HepG2 (cell line): ENCODE data around the gene EIF4A3. TPM values are rescaled to one million over a fixed set of nuclear protein-coding genes. Genes with fewer than 3 reads are reported as not detected.

Experiments used
- ATAC-seq: fragments of 200-7000 bp; cut with Tn5 transposase; 3 replicates; pipeline ENCODE4 v1.9.1; 2020; ENCODE audit warnings: mild to moderate bottlenecking, moderate library complexity
- BruUV-seq: library from RNA; stranded (reverse); fragments of 400-500 nt; replicated peaks from 2 replicates; lab custom pipeline; 2021; lab: Mats Ljungman, UMichigan
- CTCF ChIA-PET: fragments of 300-600 bp; formaldehyde crosslinking; extraction: SDS; loops from one replicate; lab custom pipeline; 2021; ENCODE audit warnings: low total read pairs, inconsistent platforms, low intra/inter-chr PET ratio; lab: Yijun Ruan, JAX
- POLR2A ChIA-PET: fragments of 350-600 bp; sonication (Branson Sonifier 250); formaldehyde crosslinking; loops from one replicate; lab custom pipeline; 2020; ENCODE audit warnings: antibody characterized with exemption, inconsistent platforms; lab: Yijun Ruan, JAX
- DNase-seq: peaks from one replicate; pipeline ENCODE4 v3.0.0-alpha.2; 2015; ENCODE audit warnings: low spot score
- FAIRE-seq: peaks from 3 replicates; lab custom pipeline; 2011; peaks lifted over from hg19 to GRCh38; lab: Jason Lieb, UNC
- H2AFZ ChIP-seq: one replicate; pipeline ENCODE4 v1.6.1; 2011; ENCODE audit warnings: low read length, inconsistent platforms
- H3K27ac ChIP-seq: fragments of 300-600 bp; 3 replicates; pipeline ENCODE4 v1.8.0; 2011; ENCODE audit warnings: mixed run types, mild to moderate bottlenecking, mixed read lengths, low read length, inconsistent platforms; ENCODE audit not compliant: insufficient read depth; ENCODE audit errors: extremely low read length
- H3K27me3 ChIP-seq, 2 experiments: fragments of 200-600 bp in 1 of 2; 2 replicates in 1 of 2; 3 replicates in 1 of 2; pipeline versions ENCODE4 v1.6.0 to v1.8.0; 2011; ENCODE audit warnings: low read length in 2 of 2, mild to moderate bottlenecking in 2 of 2, moderate library complexity in 2 of 2, inconsistent platforms in 1 of 2; ENCODE audit not compliant: insufficient read depth in 2 of 2, control insufficient read depth in 1 of 2
- H3K36me3 ChIP-seq, 2 experiments: fragments of 200-600 bp in 1 of 2; replicated peaks in 1 of 2; 2 replicates in 1 of 2; 3 replicates in 1 of 2; pipeline versions ENCODE4 v1.5.1 to v1.8.0; 2011; ENCODE audit warnings: low read length in 2 of 2, inconsistent platforms in 1 of 2; ENCODE audit not compliant: insufficient read depth in 2 of 2, control insufficient read depth in 1 of 2
- H3K4me1 ChIP-seq: 2 replicates; pipeline ENCODE4 v1.5.1; 2012; ENCODE audit warnings: low read length, inconsistent platforms; ENCODE audit not compliant: insufficient read depth
- H3K4me2 ChIP-seq: 2 replicates; pipeline ENCODE4 v1.6.0; 2011; ENCODE audit warnings: low read depth, low read length, inconsistent platforms
- H3K4me3 ChIP-seq, 3 experiments: fragments of 200-600 bp in 1 of 3; sonication (generic), shearing (Covaris generic) in 1 of 3; replicated peaks in 1 of 3; 2 replicates each; pipeline ENCODE4 v1.5.1; 2011 to 2016; ENCODE audit warnings: low read length in 3 of 3, inconsistent platforms in 2 of 3, low read depth in 2 of 3, mild to moderate bottlenecking in 2 of 3, control low read depth in 1 of 3, mixed read lengths in 1 of 3; ENCODE audit not compliant: insufficient read depth in 1 of 3
- H3K79me2 ChIP-seq: one replicate; pipeline ENCODE4 v1.6.1; 2011; ENCODE audit warnings: low read length, inconsistent platforms; ENCODE audit not compliant: insufficient read depth
- H3K9ac ChIP-seq: 2 replicates; pipeline ENCODE4 v1.6.0; 2011; ENCODE audit warnings: mild to moderate bottlenecking, low read depth, low read length, inconsistent platforms; ENCODE audit not compliant: insufficient read depth
- H3K9me3 ChIP-seq: 2 replicates; pipeline ENCODE4 v1.5.1; 2012; ENCODE audit warnings: mild to moderate bottlenecking, low read length
- H4K20me1 ChIP-seq: 2 replicates; pipeline ENCODE4 v1.6.0; 2011; ENCODE audit warnings: inconsistent platforms, mild to moderate bottlenecking, low read length, moderate library complexity; ENCODE audit not compliant: insufficient read depth
- ARHGAP35 ChIP-seq: sonication (generic); formaldehyde crosslinking; IDR thresholded peaks from 2 replicates; pipeline ENCODE4 v1.9.0; 2022; ENCODE audit warnings: mild to moderate bottlenecking, inconsistent platforms, moderate library complexity, missing genetic modification reagents, borderline replicate concordance
- IKZF4 ChIP-seq: sonication (generic); formaldehyde crosslinking; IDR thresholded peaks from 2 replicates; pipeline ENCODE4 v1.5.1; 2020; ENCODE audit warnings: borderline replicate concordance, mild to moderate bottlenecking, low read depth, missing genetic modification reagents; ENCODE audit errors: not compliant biosample characterization
- PLRG1 ChIP-seq: fragments of 450-650 bp; conservative IDR thresholded peaks from 2 replicates; pipeline ENCODE4 v1.6.1; 2016
- SKI ChIP-seq: fragments of 450-650 bp; IDR thresholded peaks from one replicate; pipeline ENCODE4 v1.6.1; 2018; ENCODE audit warnings: mild to moderate bottlenecking; ENCODE audit not compliant: partially characterized antibody
- ZNF180 ChIP-seq: sonication (generic); formaldehyde crosslinking; IDR thresholded peaks from 2 replicates; pipeline ENCODE4 v1.4.0; 2020; ENCODE audit warnings: low read depth, missing genetic modification reagents, borderline replicate concordance
- ZNF343 ChIP-seq: sonication (generic); formaldehyde crosslinking; IDR thresholded peaks from 2 replicates; pipeline ENCODE4 v1.4.0; 2020; ENCODE audit warnings: mild to moderate bottlenecking, missing genetic modification reagents
- ZNF441 ChIP-seq: sonication (generic); formaldehyde crosslinking; IDR thresholded peaks from 2 replicates; pipeline ENCODE4 v1.7.0; 2021; ENCODE audit warnings: missing genetic modification reagents, borderline replicate concordance
- ZNF614 ChIP-seq: IDR thresholded peaks from 2 replicates; pipeline ENCODE4 v1.6.1; 2018; ENCODE audit warnings: missing biosample characterization, missing genetic modification reagents, inconsistent platforms, borderline replicate concordance
- ZNF672 ChIP-seq: sonication (generic); formaldehyde crosslinking; IDR thresholded peaks from 2 replicates; pipeline ENCODE4 v1.8.1; 2022; ENCODE audit warnings: missing genetic modification reagents
- WGBS: methylation state at CpG from one replicate; pipeline ENCODE4 v1.1.6; 2017; ENCODE audit warnings: low lambda C conversion rate; 5-methylcytosine and 5-hydroxymethylcytosine counted together
- in situ Hi-C: cut with HindIII; loops from 2 replicates; pipeline ENCODE4 v1.10.0; 2017; ENCODE audit warnings: low pct_unique_long_range_greater_than_20kb; ENCODE audit not compliant: extremely low pct_ligation_motif_present
- intact Hi-C: fragments of 100-400 bp; cut with micrococcal nuclease; formaldehyde crosslinking; loops from one replicate; pipeline ENCODE4 v1.10.0; 2022; ENCODE audit not compliant: unreplicated experiment
- polyA plus RNA-seq, 8 experiments: library from polyadenylated mRNA; depleted of rRNA in 3 of 8; stranded (reverse) in 7 of 8; unstranded in 1 of 8; fragments of >200 nt; fragmentation: Illumina TruSeq in 4 of 8; extraction: Trizol in 4 of 8; gene quantifications; 2 replicates each; pipeline versions ENCODE4 v1.2.1 to v1.2.3, GENCODE V29; 2011 to 2016; ENCODE audit warnings: low read depth in 4 of 8, missing spikeins in 1 of 8, mixed read lengths in 1 of 8; ENCODE audit not compliant: insufficient read depth in 1 of 8
- total RNA-seq, 5 experiments: library from RNA; depleted of rRNA; stranded (reverse); fragments of >200 nt; fragmentation: Illumina TruSeq; extraction: Trizol; gene quantifications; 2 replicates each; pipeline ENCODE4 v1.2.3, GENCODE V29; 2016; ENCODE audit warnings: low read depth in 1 of 5
- TF ChIP-seq, protein P1 (sequence below): sonication (generic); formaldehyde crosslinking; IDR thresholded peaks from 2 replicates; pipeline ENCODE4 v1.5.1; 2020; ENCODE audit warnings: mild to moderate bottlenecking, missing genetic modification reagents, borderline replicate concordance

Gene EIF4A3
- total and polyA plus RNA-seq, 2 of the 13 experiments (the other 11 are each of a cell fraction or from before 2014, with no cell fraction given): 145 to 187 TPM

DNA sequence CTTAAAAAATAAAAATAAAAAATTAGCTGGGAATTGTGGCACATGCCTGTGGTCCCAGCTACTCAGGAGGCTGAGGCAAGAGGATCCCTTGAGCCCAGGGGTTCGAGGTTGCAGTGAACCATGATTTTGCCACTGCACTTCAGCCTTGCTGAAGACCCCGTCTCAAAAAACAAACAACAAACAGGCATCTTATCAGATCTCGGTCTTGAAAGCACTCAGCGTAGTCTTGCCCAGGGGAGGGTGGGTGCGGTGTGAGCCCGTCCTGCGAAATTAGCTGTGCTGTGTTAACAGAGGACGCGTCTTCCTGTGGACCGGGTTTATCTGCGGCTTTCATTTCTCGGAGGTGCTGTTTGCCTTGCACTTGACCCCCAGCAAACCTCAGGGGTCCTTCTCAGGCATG is 40.2 kb downstream of the EIF4A3 start (continued):
- no peak for TF ChIP-seq IKZF4 (CRISPR knock-in tag)
- no peak for TF ChIP-seq PLRG1
- TF ChIP-seq ZNF441 (CRISPR knock-in tag): no peak
- no peak for TF ChIP-seq ZNF180 (CRISPR knock-in tag)
- no peak for TF ChIP-seq ARHGAP35 (CRISPR knock-in tag)
- TF ChIP-seq, protein P1, sequence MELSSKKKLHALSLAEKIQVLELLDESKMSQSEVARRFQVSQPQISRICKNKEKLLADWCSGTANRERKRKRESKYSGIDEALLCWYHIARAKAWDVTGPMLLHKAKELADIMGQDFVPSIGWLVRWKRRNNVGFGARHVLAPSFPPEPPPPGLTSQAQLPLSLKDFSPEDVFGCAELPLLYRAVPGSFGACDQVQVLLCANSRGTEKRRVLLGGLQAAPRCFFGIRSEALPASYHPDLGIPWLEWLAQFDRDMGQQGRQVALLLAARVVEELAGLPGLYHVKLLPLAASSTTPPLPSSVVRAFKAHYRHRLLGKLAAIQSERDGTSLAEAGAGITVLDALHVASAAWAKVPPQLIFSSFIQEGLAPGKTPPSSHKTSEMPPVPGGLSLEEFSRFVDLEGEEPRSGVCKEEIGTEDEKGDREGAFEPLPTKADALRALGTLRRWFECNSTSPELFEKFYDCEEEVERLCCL (CRISPR knock-in tag): no peak
- no peak for TF ChIP-seq SKI

DNA sequence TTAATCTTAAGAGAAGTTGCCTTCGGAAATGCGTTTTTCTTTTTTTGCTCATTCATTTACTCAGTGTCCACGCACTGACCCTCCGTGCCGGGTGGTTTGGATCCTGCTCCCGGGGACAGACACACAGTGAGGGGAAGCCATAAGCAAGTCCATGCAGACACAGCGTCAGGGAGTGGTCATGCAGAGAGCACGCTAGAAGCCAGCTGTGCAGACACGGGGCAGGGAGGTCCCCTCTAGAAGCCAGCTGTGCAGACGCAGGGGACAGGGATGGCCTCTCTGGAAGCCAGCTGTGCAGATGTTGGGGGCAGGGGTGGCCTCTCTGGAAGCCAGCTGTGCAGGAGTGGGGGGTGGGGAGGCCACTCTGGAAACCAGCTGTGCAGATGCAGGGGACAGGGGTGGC is 40.8 kb downstream of the EIF4A3 start:
- no TSS peak for BruUV-seq
- intact Hi-C loops (no loop called here), in situ Hi-C loops (no loop called here)
- TF ChIP-seq ZNF614 (CRISPR knock-in tag) (no peak), ZNF343 (CRISPR knock-in tag) (no peak), ZNF672 (no peak)
- Histone ChIP-seq H3K79me2 (peaks cover 9% of the 10 kb centered on the region), H3K27ac (no peak overlapping the region), H3K4me1 (peaks cover 18% of the 10 kb centered on the region), H3K9me3 (no peaks in the 10 kb centered on the region), H3K36me3 (no peaks in the 10 kb centered on the region; a peak in 1 of 5 replicates), H3K27me3 (no peaks in the 10 kb centered on the region; a peak in 1 of 5 replicates), H3K9ac (no peak overlapping the region), H4K20me1 (no peaks in the 10 kb centered on the region), H3K4me2 (no peak overlapping the region), H2AFZ (no peak overlapping the region), H3K4me3 (no peak overlapping the region)
- POLR2A ChIA-PET: interaction anchor here (1.0 kb wide), 1 partner anchor 18 kb away, joined by 4 read pairs; no protein-coding TSS in a partner anchor
- CTCF ChIA-PET: no interaction called here
- DNase-seq (no peak), FAIRE-seq (no peak), ATAC-seq (no peak)
- 93% methylated on average over 10 of the region's 10 CpGs for WGBS
